Breast epithelium (tissue), 4 donors: ENCODE data around the gene MGST1. TPM values are rescaled to one million over a fixed set of nuclear protein-coding genes. Genes with fewer than 3 reads are reported as not detected.
"Not testable (repeated sequence)": the region's sequence is repeated elsewhere in the genome, so short reads cannot be mapped to it uniquely, and the experiment has no call there.

Experiments
- DNase-seq, 2 donors: peaks; one replicate each; pipeline ENCODE4 v3.0.0-alpha.2; 2019; ENCODE audit warnings: low spot score in 2 of 2
- H3K27ac ChIP-seq, 2 donors: fragments of 200-600 bp; sonication (generic) in 1 of 2; one replicate each; pipeline ENCODE4 v1.5.1; 2016 to 2019; ENCODE audit warnings: mild to moderate bottlenecking in 1 of 2
- H3K27me3 ChIP-seq, 2 donors: fragments of 200-600 bp; sonication (generic) in 1 of 2; one replicate each; pipeline versions ENCODE4 v1.5.1 to v1.6.0; 2017 to 2019; ENCODE audit warnings: control low read depth in 1 of 2, mild to moderate bottlenecking in 1 of 2
- H3K36me3 ChIP-seq: fragments of 200-600 bp; one replicate; pipeline ENCODE4 v1.5.1; 2019
- H3K4me1 ChIP-seq, 2 donors: fragments of 200-600 bp; sonication (generic); one replicate each; pipeline ENCODE4 v1.5.1; 2016 to 2019; ENCODE audit warnings: control low read depth in 1 of 2
- H3K4me3 ChIP-seq, 3 donors: fragments of 200-600 bp; sonication (generic); 1 replicate in 2 of 3; 2 replicates in 1 of 3; pipeline ENCODE4 v1.5.1; 2016 to 2019; ENCODE audit warnings: mild to moderate bottlenecking in 3 of 3, moderate library complexity in 2 of 3
- H3K9me3 ChIP-seq, 2 donors: fragments of 200-600 bp; sonication (generic) in 1 of 2; one replicate each; pipeline ENCODE4 v1.5.1; 2016 to 2019; ENCODE audit warnings: control low read depth in 1 of 2
- POLR2A ChIP-seq: fragments of 450-650 bp; IDR thresholded peaks from one replicate; pipeline ENCODE4 v1.6.1; 2016; ENCODE audit warnings: antibody characterized with exemption, mild to moderate bottlenecking, moderate library complexity
- POLR2AphosphoS5 ChIP-seq, 3 donors: sonication (generic); formaldehyde crosslinking; IDR thresholded peaks; one replicate each; pipeline ENCODE4 v1.6.1; 2017; ENCODE audit warnings: antibody characterized with exemption in 3 of 3
- intact Hi-C: fragments of 100-400 bp; cut with DNase I; formaldehyde crosslinking; loops from one replicate; pipeline ENCODE4 v1.15.1; 2023; ENCODE audit warnings: low total_unique reads
- total RNA-seq, 3 donors: library from RNA; depleted of rRNA; stranded (reverse); fragments of >200 nt; gene quantifications; one replicate each; pipeline ENCODE4 v1.1.0, GENCODE V29; 2016
- TF ChIP-seq, protein P1 (sequence below), 3 donors: fragments of 450-650 bp; IDR thresholded peaks; one replicate each; pipeline ENCODE4 v1.5.1; 2016 to 2017; ENCODE audit warnings: antibody characterized with exemption in 3 of 3, mild to moderate bottlenecking in 3 of 3, moderate library complexity in 3 of 3

The MGST1 gene
- total RNA-seq, 3 donors from 2014 or later, result 301 to 702 (median 310) TPM

DNA sequence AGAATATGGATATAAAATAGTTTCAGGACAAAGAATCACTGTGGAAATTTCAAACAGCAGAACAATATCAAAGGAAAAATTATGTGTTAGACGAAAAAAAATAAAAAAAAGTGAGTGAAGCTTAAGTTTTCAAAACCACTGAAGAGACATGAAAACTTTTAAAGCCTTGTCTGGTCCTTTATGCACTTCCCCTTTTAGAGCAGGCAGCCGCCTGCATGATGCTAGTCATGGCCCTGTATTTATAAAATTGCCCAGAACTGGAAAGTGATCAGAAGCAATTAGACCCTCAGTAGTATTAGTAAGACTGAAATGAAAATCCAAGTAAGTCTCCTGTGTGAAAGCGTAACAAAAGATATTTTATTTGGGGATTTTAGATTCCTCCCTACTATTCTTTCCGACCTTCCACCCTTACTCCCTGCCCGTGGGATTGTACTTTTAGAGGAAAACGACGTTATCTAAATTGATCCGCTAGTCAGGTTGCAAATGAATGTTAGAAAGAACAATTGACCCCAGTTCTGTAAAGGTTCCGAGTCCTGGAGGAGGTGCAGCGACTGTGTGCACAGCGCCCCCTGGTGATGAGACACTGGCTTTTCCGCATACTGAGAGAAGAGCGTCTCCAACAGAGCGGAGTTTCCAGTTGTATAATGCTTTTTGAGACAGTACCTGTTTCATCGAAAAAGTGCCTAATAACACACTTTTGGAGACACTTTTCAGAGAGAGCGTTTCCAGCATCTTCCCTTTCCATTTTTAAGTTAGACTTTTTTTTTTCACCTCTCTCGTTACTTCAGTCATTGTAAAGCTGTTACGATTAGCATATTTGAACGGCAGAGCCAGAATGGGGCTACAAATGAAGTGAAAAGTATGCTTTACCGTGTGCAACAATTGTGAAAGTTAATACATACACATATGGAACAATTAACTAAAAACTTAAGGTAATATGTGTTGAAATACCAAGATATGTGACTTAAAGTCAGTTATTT is 12.4 kb downstream of the MGST1 start:
- Histone ChIP-seq H3K36me3 (peaks cover 3% of the 10 kb centered on the region), H3K27ac (no peak overlapping the region), H3K27me3 (no peaks in the 10 kb centered on the region), H3K9me3 (no peaks in the 10 kb centered on the region), H3K4me3 (no peak overlapping the region), H3K4me1 (no peaks in the 10 kb centered on the region)
- intact Hi-C loops, result no loop called here
- peak in 1 of 2 donors; percentile 61 for DNase-seq
- TF ChIP-seq, protein P1, sequence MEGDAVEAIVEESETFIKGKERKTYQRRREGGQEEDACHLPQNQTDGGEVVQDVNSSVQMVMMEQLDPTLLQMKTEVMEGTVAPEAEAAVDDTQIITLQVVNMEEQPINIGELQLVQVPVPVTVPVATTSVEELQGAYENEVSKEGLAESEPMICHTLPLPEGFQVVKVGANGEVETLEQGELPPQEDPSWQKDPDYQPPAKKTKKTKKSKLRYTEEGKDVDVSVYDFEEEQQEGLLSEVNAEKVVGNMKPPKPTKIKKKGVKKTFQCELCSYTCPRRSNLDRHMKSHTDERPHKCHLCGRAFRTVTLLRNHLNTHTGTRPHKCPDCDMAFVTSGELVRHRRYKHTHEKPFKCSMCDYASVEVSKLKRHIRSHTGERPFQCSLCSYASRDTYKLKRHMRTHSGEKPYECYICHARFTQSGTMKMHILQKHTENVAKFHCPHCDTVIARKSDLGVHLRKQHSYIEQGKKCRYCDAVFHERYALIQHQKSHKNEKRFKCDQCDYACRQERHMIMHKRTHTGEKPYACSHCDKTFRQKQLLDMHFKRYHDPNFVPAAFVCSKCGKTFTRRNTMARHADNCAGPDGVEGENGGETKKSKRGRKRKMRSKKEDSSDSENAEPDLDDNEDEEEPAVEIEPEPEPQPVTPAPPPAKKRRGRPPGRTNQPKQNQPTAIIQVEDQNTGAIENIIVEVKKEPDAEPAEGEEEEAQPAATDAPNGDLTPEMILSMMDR (IDR thresholded peaks at IDR 0.05), result peak; percentile 38 to 65 (median 52)
- TF ChIP-seq POLR2A, result no peak

GRCh38 chr12:16361142-16361783 is 13.8 kb downstream of the MGST1 start:
- TF ChIP-seq POLR2A (no peak), POLR2AphosphoS5 (IDR thresholded peaks at IDR 0.05) (no peak)
- TF ChIP-seq, protein P1 (IDR thresholded peaks at IDR 0.05), result no peak
- Histone ChIP-seq H3K27me3 (no peaks in the 10 kb centered on the region), H3K27ac (no peak overlapping the region), H3K36me3 (no peaks in the 10 kb centered on the region), H3K9me3 (no peaks in the 10 kb centered on the region), H3K4me3 (no peak overlapping the region), H3K4me1 (no peaks in the 10 kb centered on the region)
- no peak for DNase-seq
- intact Hi-C loops, result no loop called here

GRCh38 chr12:16362550-16362949 is 15.1 kb downstream of the MGST1 start:
- Histone ChIP-seq H3K4me3 (no peak overlapping the region), H3K27ac (no peak overlapping the region), H3K36me3 (no peaks in the 10 kb centered on the region), H3K27me3 (no peaks in the 10 kb centered on the region), H3K4me1 (no peaks in the 10 kb centered on the region), H3K9me3 (no peaks in the 10 kb centered on the region)
- no peak for TF ChIP-seq POLR2A
- no peak for TF ChIP-seq POLR2AphosphoS5 (IDR thresholded peaks at IDR 0.05)
- TF ChIP-seq, protein P1 (IDR thresholded peaks at IDR 0.05), result no peak
- intact Hi-C loops, result no loop called here
- no peak for DNase-seq

DNA sequence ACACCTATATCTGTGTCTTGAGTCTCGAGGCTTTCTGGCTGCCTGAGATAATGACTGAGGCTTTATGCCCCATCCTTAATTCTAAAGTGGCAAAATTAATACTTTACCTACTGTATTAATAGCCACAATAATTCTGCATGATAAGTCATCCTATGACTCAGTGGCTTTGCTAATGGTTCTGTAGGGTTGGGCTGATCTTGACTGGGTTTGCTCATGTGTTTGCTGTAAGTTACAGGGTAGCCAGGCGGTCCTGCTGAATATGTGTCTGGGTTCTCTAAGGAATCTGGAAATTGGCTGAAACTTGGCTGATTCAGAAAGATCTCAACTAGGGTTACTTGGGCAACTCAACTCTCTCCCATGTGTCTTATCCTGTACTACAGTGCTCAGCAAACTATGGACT is 21.7 kb downstream of the MGST1 start:
- intact Hi-C loops, result no loop called here
- TF ChIP-seq, protein P1 (IDR thresholded peaks at IDR 0.05), result no peak
- TF ChIP-seq POLR2A (no peak), POLR2AphosphoS5 (IDR thresholded peaks at IDR 0.05) (no peak)
- Histone ChIP-seq H3K4me1 (no peaks in the 10 kb centered on the region), H3K36me3 (no peaks in the 10 kb centered on the region), H3K9me3 (no peaks in the 10 kb centered on the region), H3K27ac (no peak overlapping the region), H3K4me3 (no peak overlapping the region), H3K27me3 (no peaks in the 10 kb centered on the region)
- no peak for DNase-seq

DNA sequence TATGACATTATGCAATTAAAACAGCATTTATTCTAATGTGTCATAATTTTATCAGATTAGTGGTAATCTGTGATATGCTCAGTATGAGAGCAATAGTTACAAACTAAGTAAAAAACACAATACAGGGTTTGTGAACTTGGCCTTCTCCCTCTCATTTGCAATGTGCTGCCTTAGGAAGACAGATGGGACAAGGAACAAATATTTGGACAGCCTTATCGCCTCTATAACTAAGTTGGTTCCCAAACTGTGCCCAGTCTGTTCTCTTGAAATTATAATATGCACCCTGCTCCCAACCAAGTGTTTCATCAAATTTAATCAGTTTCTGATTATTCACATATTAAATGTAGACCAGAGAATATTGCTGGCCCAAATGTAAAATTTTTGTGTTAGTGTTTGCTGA is 22.7 kb downstream of the MGST1 start:
- Histone ChIP-seq H3K27ac (no peak overlapping the region), H3K27me3 (no peaks in the 10 kb centered on the region), H3K9me3 (no peaks in the 10 kb centered on the region), H3K36me3 (no peaks in the 10 kb centered on the region), H3K4me1 (no peaks in the 10 kb centered on the region), H3K4me3 (no peak overlapping the region)
- intact Hi-C loops, result no loop called here
- DNase-seq, result no peak
- TF ChIP-seq, protein P1 (IDR thresholded peaks at IDR 0.05), result no peak
- TF ChIP-seq POLR2AphosphoS5 (IDR thresholded peaks at IDR 0.05) (no peak), POLR2A (no peak)

DNA sequence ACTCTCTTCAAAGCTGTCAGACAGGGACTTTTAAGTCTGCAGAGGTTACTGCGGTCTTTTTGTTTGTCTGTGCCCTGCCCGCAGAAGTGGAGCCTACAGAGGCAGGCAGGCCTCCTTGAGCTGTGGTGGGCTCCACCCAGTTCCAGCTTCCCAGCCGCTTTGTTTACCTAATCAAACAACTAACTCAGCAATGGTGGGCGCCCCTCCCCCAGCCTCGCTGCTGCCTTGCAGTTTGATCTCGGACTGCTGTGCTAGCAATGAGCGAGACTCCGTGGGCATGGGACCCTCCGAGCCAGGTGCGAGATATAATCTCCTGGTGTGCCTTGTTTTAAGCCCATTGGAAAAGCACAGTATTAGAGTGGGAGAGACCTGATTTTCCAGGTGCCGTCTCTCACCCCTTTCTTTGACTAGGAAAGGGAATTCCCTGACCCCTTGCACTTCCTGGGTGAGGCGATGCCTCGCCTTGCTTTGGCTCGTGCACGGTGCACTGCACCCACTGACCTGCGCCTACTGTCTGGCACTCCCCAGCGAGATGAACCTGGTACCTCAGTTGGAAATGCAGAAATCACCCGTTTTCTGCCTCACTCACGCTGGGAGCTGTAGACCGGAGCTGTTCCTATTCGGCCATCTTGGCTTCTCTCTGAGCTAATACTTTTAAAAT is 35.3 kb downstream of the MGST1 start:
- H3K27me3 ChIP-seq, DNase-seq, H3K27ac ChIP-seq, H3K4me1 ChIP-seq, intact Hi-C loops, H3K9me3 ChIP-seq, H3K4me3 ChIP-seq, H3K36me3 ChIP-seq: not testable (repeated sequence)
